GM12801 (cell line): ENCODE results near the gene SERF2.

ENCODE experiments used
- CTCF ChIP-seq: IDR thresholded peaks from one replicate; pipeline ENCODE4 v1.5.1; 2011; ENCODE audit warnings: control low read depth; ENCODE audit not compliant: insufficient read length; ENCODE audit errors: extremely low read depth

Gene SERF2

GRCh38 chr15:43769584-43770228 lies 22.4 kb upstream of the SERF2 start:
- TF ChIP-seq CTCF, result no peak

GRCh38 chr15:43771816-43772215 lies 20.3 kb upstream of the SERF2 start:
- no peak for TF ChIP-seq CTCF

- TF ChIP-seq CTCF, result no peak
Measured at GRCh38 chr15:43772624-43773023, 19.5 kb upstream of the SERF2 start.

- no peak for TF ChIP-seq CTCF
Measured at GRCh38 chr15:43774062-43774461, 18.1 kb upstream of the SERF2 start.

GRCh38 chr15:43775411-43775965 lies 16.6 kb upstream of the SERF2 start:
- no peak for TF ChIP-seq CTCF

GRCh38 chr15:43776101-43776717 lies 15.9 kb upstream of the SERF2 start:
- TF ChIP-seq CTCF, result no peak

- TF ChIP-seq CTCF, result no peak
Measured at GRCh38 chr15:43776718-43777266, 15.3 kb upstream of the SERF2 start, which contains the start of gene ELL3. TSS of gene ELL3 (minus strand) at chr15:43776966. CDS start at chr15:43776901, 65 bp downstream.
